ENCODE results near the gene KLHL7.

GRCh38 chr7:23121165-23121564, 15.6 kb downstream of the KLHL7 start:
- TF ChIP-seq CTCF (IDR thresholded peaks at IDR 0.05; ENCODE audit: poor library complexity, severe bottlenecking) (no peak), REST (IDR thresholded peaks at IDR 0.05; ENCODE audit: borderline replicate concordance) (no peak), EP300 (conservative IDR thresholded peaks at IDR 0.05; ENCODE audit: poor library complexity, severe bottlenecking) (no peak), SMC3 (conservative IDR thresholded peaks at IDR 0.05; ENCODE audit: poor library complexity) (no peak), POLR2AphosphoS5 (IDR thresholded peaks at IDR 0.05) (no peak), RAD21 (conservative IDR thresholded peaks at IDR 0.05) (no peak), EZH2 (IDR thresholded peaks at IDR 0.05; ENCODE audit: borderline replicate concordance, insufficient read depth, low read length, poor library complexity, severe bottlenecking) (no peak), MXI1 (conservative IDR thresholded peaks at IDR 0.05; ENCODE audit: poor library complexity, severe bottlenecking) (no peak), TAF1 (IDR thresholded peaks at IDR 0.05; ENCODE audit: low read depth) (no peak)

All from neural cell (in vitro differentiated cells).